Neural progenitor cell (in vitro differentiated cells): ENCODE measurements around the gene PLCZ1.

Source experiments
- CTCF ChIP-seq: fragments of 200-600 bp; sonication (generic); IDR thresholded peaks from 2 replicates; pipeline ENCODE4 v1.5.1; 2017; ENCODE audit warnings: antibody characterized with exemption, mild to moderate bottlenecking
- EZH2 ChIP-seq: fragments of 200-600 bp; sonication (generic); IDR thresholded peaks from 2 replicates; pipeline ENCODE4 v1.6.1; 2017; ENCODE audit warnings: antibody characterized with exemption, mild to moderate bottlenecking, moderate library complexity

- no peak for TF ChIP-seq CTCF
- TF ChIP-seq EZH2: no peak
Observed at GRCh38 chr12:18651525-18651924, 86.3 kb downstream of the PLCZ1 start.
